ENCODE results near the gene SLC35F4.

SLC35F4 gene

GRCh38 chr14:57816568-57817284, 49.2 kb downstream of the SLC35F4 start:
- no peak for DNase-seq (ENCODE audit: low read depth in 1 of 2, low spot score in 1 of 2)
- in situ Hi-C loops (cut with HindIII; ENCODE audit: low pct_unique_long_range_greater_than_20kb, low sequenced_read_pairs), result no loop called here
- TF ChIP-seq JUND (IDR thresholded peaks at IDR 0.05; ENCODE audit: low read depth), result no peak

- no peak for TF ChIP-seq JUND (IDR thresholded peaks at IDR 0.05; ENCODE audit: low read depth)
- DNase-seq (ENCODE audit: low read depth in 1 of 2, low spot score in 1 of 2), result no peak
- in situ Hi-C loops (cut with HindIII; ENCODE audit: low pct_unique_long_range_greater_than_20kb, low sequenced_read_pairs), result no loop called here
Observed at GRCh38 chr14:57814726-57815125, 51.2 kb downstream of the SLC35F4 start.

GRCh38 chr14:57812741-57813140, 53.2 kb downstream of the SLC35F4 start:
- no peak for TF ChIP-seq JUND (IDR thresholded peaks at IDR 0.05; ENCODE audit: low read depth)
- in situ Hi-C loops (cut with HindIII; ENCODE audit: low pct_unique_long_range_greater_than_20kb, low sequenced_read_pairs), result no loop called here
- DNase-seq (ENCODE audit: low read depth in 1 of 2, low spot score in 1 of 2), result no peak

- TF ChIP-seq JUND (IDR thresholded peaks at IDR 0.05; ENCODE audit: low read depth), result no peak
- in situ Hi-C loops (cut with HindIII; ENCODE audit: low pct_unique_long_range_greater_than_20kb, low sequenced_read_pairs), result no loop called here
- no peak for DNase-seq (ENCODE audit: low read depth in 1 of 2, low spot score in 1 of 2)
Observed at GRCh38 chr14:57811998-57812546, 53.8 kb downstream of the SLC35F4 start.

- DNase-seq (ENCODE audit: low read depth in 1 of 2, low spot score in 1 of 2), result no peak
- TF ChIP-seq JUND (IDR thresholded peaks at IDR 0.05; ENCODE audit: low read depth), result no peak
- in situ Hi-C loops (cut with HindIII; ENCODE audit: low pct_unique_long_range_greater_than_20kb, low sequenced_read_pairs), result no loop called here
Observed at GRCh38 chr14:57809808-57810207, 56.1 kb downstream of the SLC35F4 start.

GRCh38 chr14:57797160-57797559, 68.7 kb downstream of the SLC35F4 start:
- TF ChIP-seq JUND (IDR thresholded peaks at IDR 0.05; ENCODE audit: low read depth), result no peak
- no peak for DNase-seq (ENCODE audit: low read depth in 1 of 2, low spot score in 1 of 2)
- in situ Hi-C loops (cut with HindIII; ENCODE audit: low pct_unique_long_range_greater_than_20kb, low sequenced_read_pairs), result no loop called here

- DNase-seq (ENCODE audit: low read depth in 1 of 2, low spot score in 1 of 2), result no peak
- TF ChIP-seq JUND (IDR thresholded peaks at IDR 0.05; ENCODE audit: low read depth), result no peak
- in situ Hi-C loops (cut with HindIII; ENCODE audit: low pct_unique_long_range_greater_than_20kb, low sequenced_read_pairs), result no loop called here
Observed at GRCh38 chr14:57796556-57796955, 69.3 kb downstream of the SLC35F4 start.

- TF ChIP-seq JUND (IDR thresholded peaks at IDR 0.05; ENCODE audit: low read depth), result no peak
- in situ Hi-C loops (cut with HindIII; ENCODE audit: low pct_unique_long_range_greater_than_20kb, low sequenced_read_pairs), result no loop called here
- DNase-seq (ENCODE audit: low read depth in 1 of 2, low spot score in 1 of 2), result no peak
Observed at GRCh38 chr14:57785058-57785457, 80.8 kb downstream of the SLC35F4 start.

GRCh38 chr14:57771801-57772200, 94.1 kb downstream of the SLC35F4 start:
- no peak for TF ChIP-seq JUND (IDR thresholded peaks at IDR 0.05; ENCODE audit: low read depth)
- no peak for DNase-seq (ENCODE audit: low read depth in 1 of 2, low spot score in 1 of 2)
- in situ Hi-C loops (cut with HindIII; ENCODE audit: low pct_unique_long_range_greater_than_20kb, low sequenced_read_pairs), result no loop called here

GRCh38 chr14:57769863-57770523, 95.9 kb downstream of the SLC35F4 start:
- DNase-seq (ENCODE audit: low read depth in 1 of 2, low spot score in 1 of 2), result no peak
- in situ Hi-C loops (cut with HindIII; ENCODE audit: low pct_unique_long_range_greater_than_20kb, low sequenced_read_pairs), result no loop called here
- TF ChIP-seq JUND (IDR thresholded peaks at IDR 0.05; ENCODE audit: low read depth), result no peak

GRCh38 chr14:57761800-57762199, 104.1 kb downstream of the SLC35F4 start:
- in situ Hi-C loops (cut with HindIII; ENCODE audit: low pct_unique_long_range_greater_than_20kb, low sequenced_read_pairs), result no loop called here
- TF ChIP-seq JUND (IDR thresholded peaks at IDR 0.05; ENCODE audit: low read depth), result no peak
- no peak for DNase-seq (ENCODE audit: low read depth in 1 of 2, low spot score in 1 of 2)

- DNase-seq (ENCODE audit: low read depth in 1 of 2, low spot score in 1 of 2), result no peak
- in situ Hi-C loops (cut with HindIII; ENCODE audit: low pct_unique_long_range_greater_than_20kb, low sequenced_read_pairs), result no loop called here
- no peak for TF ChIP-seq JUND (IDR thresholded peaks at IDR 0.05; ENCODE audit: low read depth)
Observed at GRCh38 chr14:57760896-57761295, 105.0 kb downstream of the SLC35F4 start.

GRCh38 chr14:57755018-57755521, 110.8 kb downstream of the SLC35F4 start:
- TF ChIP-seq JUND (IDR thresholded peaks at IDR 0.05; ENCODE audit: low read depth), result no peak
- DNase-seq (ENCODE audit: low read depth in 1 of 2, low spot score in 1 of 2), result no peak
- in situ Hi-C loops (cut with HindIII; ENCODE audit: low pct_unique_long_range_greater_than_20kb, low sequenced_read_pairs), result no loop called here

All from T47D (cell line).